IMR-90 (cell line): Measurements from ENCODE around the gene SPRED2. TPM values are rescaled to one million over a fixed set of nuclear protein-coding genes. Genes with fewer than 3 reads are reported as not detected.

Experiments
- ATAC-seq: fragments of 200-7000 bp; cut with Tn5 transposase; 2 replicates; pipeline ENCODE4 v1.9.1; 2020; ENCODE audit warnings: low read depth, mild to moderate bottlenecking, moderate library complexity
- BruUV-seq: library from RNA; stranded (reverse); fragments of 400-500 nt; replicated peaks from 2 replicates; lab custom pipeline; 2021; lab: Mats Ljungman, UMichigan
- CTCF ChIA-PET: fragments of 300-600 bp; formaldehyde crosslinking; extraction: SDS; loops from one replicate; lab custom pipeline; 2021; ENCODE audit warnings: antibody characterized with exemption; lab: Yijun Ruan, JAX
- POLR2A ChIA-PET: fragments of 300-600 bp; sonication (Branson Sonifier 250); formaldehyde crosslinking; loops from one replicate; lab custom pipeline; 2022; ENCODE audit warnings: antibody characterized with exemption; ENCODE audit not compliant: unreplicated experiment; lab: Charles Lee
- DNase-seq: peaks from one replicate; pipeline ENCODE4 v3.0.0; 2013
- H2AFZ ChIP-seq: replicated peaks from 2 replicates; pipeline ENCODE3; 2013; ENCODE audit warnings: low read length, mild to moderate bottlenecking; ENCODE audit not compliant: poor library complexity
- H2AK5ac ChIP-seq: 2 replicates; pipeline ENCODE4 v1.6.1; 2013; ENCODE audit warnings: low read depth, low read length, inconsistent platforms
- H2AK9ac ChIP-seq: replicated peaks from 2 replicates; pipeline ENCODE3; 2013; ENCODE audit warnings: mild to moderate bottlenecking, low read depth, low read length, moderate library complexity; ENCODE audit not compliant: poor library complexity
- H2BK120ac ChIP-seq: 2 replicates; pipeline ENCODE4 v1.6.1; 2013; ENCODE audit warnings: low read depth, low read length, inconsistent platforms
- H2BK15ac ChIP-seq: 3 replicates; pipeline ENCODE4 v1.6.1; 2013; ENCODE audit warnings: low read depth, low read length, inconsistent platforms
- H2BK20ac ChIP-seq: 2 replicates; pipeline ENCODE4 v1.6.1; 2013; ENCODE audit warnings: low read depth, mild to moderate bottlenecking, inconsistent platforms, low read length, moderate library complexity
- H2BK5ac ChIP-seq: 2 replicates; pipeline ENCODE4 v1.6.1; 2013; ENCODE audit warnings: mild to moderate bottlenecking, low read depth, low read length, inconsistent platforms; ENCODE audit not compliant: poor library complexity, severe bottlenecking
- H3K14ac ChIP-seq: replicated peaks from 2 replicates; pipeline ENCODE4 v1.6.1; 2013; ENCODE audit warnings: low read depth, low read length, inconsistent platforms
- H3K18ac ChIP-seq: 2 replicates; pipeline ENCODE4 v1.6.1; 2013; ENCODE audit warnings: low read depth, low read length, control low read depth
- H3K23ac ChIP-seq: 2 replicates; pipeline ENCODE4 v1.6.1; 2013; ENCODE audit warnings: low read depth, low read length, inconsistent platforms
- H3K27ac ChIP-seq: 2 replicates; pipeline ENCODE4 v1.5.1; 2013; ENCODE audit warnings: mild to moderate bottlenecking, control low read depth, low read length; ENCODE audit not compliant: insufficient read depth
- H3K27me3 ChIP-seq: 2 replicates; pipeline ENCODE4 v1.6.1; 2013; ENCODE audit warnings: low read length; ENCODE audit not compliant: control insufficient read depth, insufficient read depth
- H3K36me3 ChIP-seq: 2 replicates; pipeline ENCODE4 v1.6.1; 2013; ENCODE audit warnings: low read length, mixed read lengths; ENCODE audit not compliant: control insufficient read depth, insufficient read depth
- H3K4ac ChIP-seq: 2 replicates; pipeline ENCODE4 v1.6.1; 2013; ENCODE audit warnings: low read depth, low read length, inconsistent platforms
- H3K4me1 ChIP-seq: 2 replicates; pipeline ENCODE4 v1.6.1; 2013; ENCODE audit warnings: low read length, mixed read lengths; ENCODE audit not compliant: control insufficient read depth, insufficient read depth
- H3K4me2 ChIP-seq: 2 replicates; pipeline ENCODE4 v1.6.1; 2013; ENCODE audit warnings: low read depth, mild to moderate bottlenecking, control low read depth, low read length, moderate library complexity
- H3K4me3 ChIP-seq: 2 replicates; pipeline ENCODE4 v1.5.1; 2013; ENCODE audit warnings: low read depth, mild to moderate bottlenecking, control low read depth, low read length, moderate library complexity; ENCODE audit not compliant: insufficient read depth
- H3K56ac ChIP-seq: 2 replicates; pipeline ENCODE4 v1.6.1; 2013; ENCODE audit warnings: low read length, inconsistent platforms; ENCODE audit not compliant: insufficient read depth; ENCODE audit errors: extremely low read depth
- H3K79me1 ChIP-seq, 2 experiments: 2 replicates each; pipeline ENCODE4 v1.6.1; 2013; ENCODE audit warnings: low read length in 2 of 2, inconsistent platforms in 1 of 2, low read depth in 1 of 2
- H3K9ac ChIP-seq: 2 replicates; pipeline ENCODE4 v1.6.1; 2013; ENCODE audit warnings: low read depth, low read length, control low read depth
- H3K9me1 ChIP-seq: 2 replicates; pipeline ENCODE4 v1.6.1; 2013; ENCODE audit warnings: low read length, inconsistent platforms; ENCODE audit not compliant: insufficient read depth
- H3K9me3 ChIP-seq: 2 replicates; pipeline ENCODE4 v1.6.1; 2013; ENCODE audit warnings: low read length; ENCODE audit not compliant: control insufficient read depth, insufficient read depth
- H4K20me1 ChIP-seq: 2 replicates; pipeline ENCODE4 v1.6.1; 2013; ENCODE audit warnings: low read length, inconsistent platforms; ENCODE audit not compliant: insufficient read depth
- H4K5ac ChIP-seq: 2 replicates; pipeline ENCODE4 v1.6.1; 2013; ENCODE audit warnings: mild to moderate bottlenecking, low read depth, low read length, control low read depth
- H4K8ac ChIP-seq, 2 experiments: 2 replicates each; pipeline ENCODE4 v1.6.1; 2013; ENCODE audit warnings: low read depth in 2 of 2, low read length in 2 of 2, control low read depth in 1 of 2, inconsistent platforms in 1 of 2
- H4K91ac ChIP-seq: 2 replicates; pipeline ENCODE4 v1.6.1; 2013; ENCODE audit warnings: low read depth, low read length, inconsistent platforms; ENCODE audit not compliant: insufficient read depth
- CEBPB ChIP-seq: IDR thresholded peaks from 2 replicates; pipeline ENCODE4 v1.6.1; 2012; ENCODE audit warnings: low read depth, low read length, improper control_type of control experiment
- MAFK ChIP-seq: IDR thresholded peaks from 2 replicates; pipeline ENCODE4 v1.6.1; 2012; ENCODE audit warnings: low read depth, low read length, improper control_type of control experiment
- MXI1 ChIP-seq: IDR thresholded peaks from 2 replicates; pipeline ENCODE4 v1.6.1; 2012; ENCODE audit warnings: low read depth, mild to moderate bottlenecking, low read length, moderate library complexity, borderline replicate concordance
- NFE2L2 ChIP-seq: fragments of 150-350 bp; IDR thresholded peaks from 2 replicates; pipeline ENCODE4 v1.6.1; 2016; ENCODE audit warnings: low read depth, mild to moderate bottlenecking, low read length
- whole genome bisulfite sequencing, 2 experiments: methylation state at CpG; one replicate each; pipeline versions ENCODE4 v1.1.5 to v1.1.7; 2013; ENCODE audit warnings: missing lambda C conversion rate in 2 of 2; ENCODE audit not compliant: insufficient read length in 1 of 2; ENCODE audit errors: extremely low coverage in 2 of 2; 5-methylcytosine and 5-hydroxymethylcytosine counted together
- dilution Hi-C: fragments of 300-500 bp; cut with HindIII; formaldehyde crosslinking; loops from one replicate; pipeline ENCODE4 v1.14.3; 2018; ENCODE audit warnings: low sequenced_read_pairs; ENCODE audit not compliant: unreplicated experiment
- in situ Hi-C: fragments of 300-500 bp; cut with MboI; formaldehyde crosslinking; loops from 3 replicates; pipeline ENCODE4 v1.14.3; 2019; ENCODE audit warnings: low sequenced_read_pairs, inconsistent platforms, mixed read lengths
- intact Hi-C: fragments of 100-400 bp; cut with micrococcal nuclease; formaldehyde crosslinking; loops from 2 replicates; pipeline ENCODE4 v1.10.0; 2022
- polyA plus RNA-seq, 3 experiments: library from polyadenylated mRNA; depleted of rRNA; stranded (reverse); fragments of >200 nt; gene quantifications; 2 replicates each; pipeline ENCODE4 v1.2.3, GENCODE V29; 2012; ENCODE audit warnings: low replicate concordance in 1 of 3
- total RNA-seq: library from RNA; depleted of rRNA; stranded (reverse); fragments of >200 nt; gene quantifications from 2 replicates; pipeline ENCODE4 v1.2.3, GENCODE V29; 2012
- TF ChIP-seq, protein P1 (sequence below): conservative IDR thresholded peaks from 2 replicates; pipeline ENCODE4 v1.5.1; 2012; ENCODE audit warnings: mild to moderate bottlenecking, low read depth, low read length, improper control_type of control experiment

Gene SPRED2
- total and polyA plus RNA-seq, 2 of the 4 experiments (the other 2 are of a cell fraction) = 4.8 to 18.7 TPM

DNA sequence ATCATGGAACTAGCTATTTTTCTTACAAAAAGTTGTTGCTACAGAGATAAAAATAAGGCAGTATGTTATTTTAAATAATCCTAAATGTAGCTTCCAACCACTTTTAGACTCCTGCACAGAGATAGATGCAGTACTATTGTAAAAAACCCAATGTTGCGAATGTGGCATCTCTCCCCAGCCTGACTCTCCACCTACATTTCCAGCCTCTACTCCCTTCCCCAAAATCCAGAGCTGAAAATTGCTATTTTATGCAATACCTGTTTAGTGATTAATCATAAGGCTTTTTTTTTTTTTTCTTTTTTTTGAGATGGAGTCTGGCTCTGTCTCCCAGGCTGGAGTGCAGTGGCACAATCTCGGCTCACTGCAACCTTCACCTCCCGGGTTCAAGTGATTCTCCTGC is 39.4 kb downstream of the SPRED2 start:
- Histone ChIP-seq H4K5ac (no peak overlapping the region), H2BK15ac (no peak overlapping the region), H2AK5ac (no peak overlapping the region), H3K27ac (no peak overlapping the region), H3K56ac (no peak overlapping the region), H3K27me3 (no peaks in the 10 kb centered on the region), H3K4me3 (no peak overlapping the region), H3K9me3 (no peaks in the 10 kb centered on the region), H3K9me1 (peaks cover 26% of the 10 kb centered on the region; the same call in 1 of the 2 replicates), H4K91ac (no peak overlapping the region), H3K23ac (no peak overlapping the region), H2BK5ac (no peak overlapping the region), H3K79me1 (peaks cover 54 to 88% of the 10 kb centered on the region in 2 experiments), H3K9ac (no peak overlapping the region), H3K4me1 (peaks cover 13% of the 10 kb centered on the region), H3K4me2 (no peak overlapping the region), H2BK120ac (no peak overlapping the region), H4K20me1 (peaks cover 77% of the 10 kb centered on the region), H3K18ac (no peak overlapping the region), H4K8ac (no peak overlapping the region), H3K4ac (no peak overlapping the region), H2AFZ (no peak overlapping the region), H2BK20ac (no peak overlapping the region), H3K14ac (no peak overlapping the region), H3K36me3 (no peaks in the 10 kb centered on the region), H2AK9ac (no peak overlapping the region)
- BruUV-seq = no TSS peak
- intact Hi-C loops (no loop called here), dilution Hi-C loops (no loop called here), in situ Hi-C loops (no loop called here)
- TF ChIP-seq NFE2L2 (no peak), CEBPB (no peak), MAFK (no peak), MXI1 (no peak)
- TF ChIP-seq, protein P1, sequence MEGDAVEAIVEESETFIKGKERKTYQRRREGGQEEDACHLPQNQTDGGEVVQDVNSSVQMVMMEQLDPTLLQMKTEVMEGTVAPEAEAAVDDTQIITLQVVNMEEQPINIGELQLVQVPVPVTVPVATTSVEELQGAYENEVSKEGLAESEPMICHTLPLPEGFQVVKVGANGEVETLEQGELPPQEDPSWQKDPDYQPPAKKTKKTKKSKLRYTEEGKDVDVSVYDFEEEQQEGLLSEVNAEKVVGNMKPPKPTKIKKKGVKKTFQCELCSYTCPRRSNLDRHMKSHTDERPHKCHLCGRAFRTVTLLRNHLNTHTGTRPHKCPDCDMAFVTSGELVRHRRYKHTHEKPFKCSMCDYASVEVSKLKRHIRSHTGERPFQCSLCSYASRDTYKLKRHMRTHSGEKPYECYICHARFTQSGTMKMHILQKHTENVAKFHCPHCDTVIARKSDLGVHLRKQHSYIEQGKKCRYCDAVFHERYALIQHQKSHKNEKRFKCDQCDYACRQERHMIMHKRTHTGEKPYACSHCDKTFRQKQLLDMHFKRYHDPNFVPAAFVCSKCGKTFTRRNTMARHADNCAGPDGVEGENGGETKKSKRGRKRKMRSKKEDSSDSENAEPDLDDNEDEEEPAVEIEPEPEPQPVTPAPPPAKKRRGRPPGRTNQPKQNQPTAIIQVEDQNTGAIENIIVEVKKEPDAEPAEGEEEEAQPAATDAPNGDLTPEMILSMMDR = no peak
- ATAC-seq (no peak), DNase-seq (no peak)
- ChIA-PET POLR2A (no interaction called here), CTCF (no interaction called here)
- no CpG with 5 or more reads among the region's 3 CpGs for WGBS, 2 experiments
